WERI-Rb-1 (cell line): Measurements from ENCODE around the gene VWDE.

Source experiments
- DNase-seq: peaks from one replicate; pipeline ENCODE4 v3.0.0-alpha.2; 2020
- H3K27ac ChIP-seq: fragments of 250-450 bp; sonication (Bioruptor Pico); 2 replicates; pipeline ENCODE4 v1.5.1; 2020; ENCODE audit warnings: mild to moderate bottlenecking, moderate library complexity
- H3K27me3 ChIP-seq: fragments of 250-450 bp; sonication (Bioruptor Pico); 2 replicates; pipeline ENCODE4 v1.5.1; 2021; ENCODE audit warnings: mild to moderate bottlenecking, low read depth, moderate library complexity; ENCODE audit not compliant: insufficient read depth, severe bottlenecking
- H3K36me3 ChIP-seq: fragments of 250-450 bp; sonication (Bioruptor Pico); 2 replicates; pipeline ENCODE4 v1.5.1; 2020; ENCODE audit warnings: mild to moderate bottlenecking, moderate library complexity
- H3K4me3 ChIP-seq: 2 replicates; pipeline ENCODE4 v1.5.1; 2011; ENCODE audit warnings: low read depth, mild to moderate bottlenecking, control low read depth, low read length
- H3K9me3 ChIP-seq: fragments of 250-450 bp; sonication (Bioruptor Pico); 2 replicates; pipeline ENCODE4 v1.5.1; 2021; ENCODE audit warnings: mild to moderate bottlenecking, moderate library complexity; ENCODE audit not compliant: severe bottlenecking
- CTCF ChIP-seq: IDR thresholded peaks from 2 replicates; pipeline ENCODE4 v1.5.1; 2011; ENCODE audit warnings: low read depth, mild to moderate bottlenecking, control low read depth, inconsistent platforms, low read length

The VWDE gene

GRCh38 chr7:12423355-12423996, 19.8 kb upstream of the VWDE start:
- H3K27me3 ChIP-seq = no peaks in the 10 kb centered on the region
- no peak overlapping the region for H3K4me3 ChIP-seq
- DNase-seq = no peak
- no peaks in the 10 kb centered on the region for H3K9me3 ChIP-seq
- H3K27ac ChIP-seq = no peak overlapping the region
- no peak for TF ChIP-seq CTCF
- H3K36me3 ChIP-seq = no peaks in the 10 kb centered on the region

- H3K27me3 ChIP-seq = no peaks in the 10 kb centered on the region
- no peaks in the 10 kb centered on the region for H3K9me3 ChIP-seq
- no peaks in the 10 kb centered on the region for H3K36me3 ChIP-seq
- H3K4me3 ChIP-seq = no peak overlapping the region
- H3K27ac ChIP-seq = no peak overlapping the region
- DNase-seq = no peak
- TF ChIP-seq CTCF = no peak
Measured at GRCh38 chr7:12422554-12423320, 19.1 kb upstream of the VWDE start.

GRCh38 chr7:12418452-12418851, 14.8 kb upstream of the VWDE start:
- Histone ChIP-seq H3K27ac (no peak overlapping the region), H3K27me3 (peaks cover 10% of the 10 kb centered on the region), H3K9me3 (no peaks in the 10 kb centered on the region), H3K36me3 (no peaks in the 10 kb centered on the region), H3K4me3 (no peak overlapping the region)
- TF ChIP-seq CTCF = no peak
- DNase-seq = no peak

- no peaks in the 10 kb centered on the region for H3K36me3 ChIP-seq
- H3K27ac ChIP-seq = no peak overlapping the region
- no peaks in the 10 kb centered on the region for H3K9me3 ChIP-seq
- no peak for DNase-seq
- TF ChIP-seq CTCF = no peak
- no peak overlapping the region for H3K4me3 ChIP-seq
- H3K27me3 ChIP-seq = peaks cover 10% of the 10 kb centered on the region
Measured at GRCh38 chr7:12415072-12415471, 11.4 kb upstream of the VWDE start.

GRCh38 chr7:12412407-12412806, 8.7 kb upstream of the VWDE start:
- no peak overlapping the region for H3K27ac ChIP-seq
- H3K27me3 ChIP-seq = peaks cover 10% of the 10 kb centered on the region
- no peaks in the 10 kb centered on the region for H3K9me3 ChIP-seq
- no peak overlapping the region for H3K4me3 ChIP-seq
- no peak for DNase-seq
- no peaks in the 10 kb centered on the region for H3K36me3 ChIP-seq
- TF ChIP-seq CTCF = no peak

- no peak for TF ChIP-seq CTCF
- Histone ChIP-seq H3K4me3 (no peak overlapping the region), H3K36me3 (no peaks in the 10 kb centered on the region), H3K27ac (no peak overlapping the region), H3K27me3 (peaks cover 10% of the 10 kb centered on the region), H3K9me3 (no peaks in the 10 kb centered on the region)
- DNase-seq = no peak
Measured at GRCh38 chr7:12410523-12410922, 6.9 kb upstream of the VWDE start.
